ENCODE measurements around the gene NUDT8.

GRCh38 chr11:67648796-67649613, 19.3 kb upstream of the NUDT8 start:
- TF ChIP-seq CTCF (IDR thresholded peaks at IDR 0.05) (no peak), EZH2 (IDR thresholded peaks at IDR 0.05; ENCODE audit: borderline replicate concordance, insufficient read depth, low read depth, low read length, poor library complexity, severe bottlenecking) (no peak)

Measured in B cell (primary cell).